ENCODE data around the gene CSNK1G2.

DNA sequence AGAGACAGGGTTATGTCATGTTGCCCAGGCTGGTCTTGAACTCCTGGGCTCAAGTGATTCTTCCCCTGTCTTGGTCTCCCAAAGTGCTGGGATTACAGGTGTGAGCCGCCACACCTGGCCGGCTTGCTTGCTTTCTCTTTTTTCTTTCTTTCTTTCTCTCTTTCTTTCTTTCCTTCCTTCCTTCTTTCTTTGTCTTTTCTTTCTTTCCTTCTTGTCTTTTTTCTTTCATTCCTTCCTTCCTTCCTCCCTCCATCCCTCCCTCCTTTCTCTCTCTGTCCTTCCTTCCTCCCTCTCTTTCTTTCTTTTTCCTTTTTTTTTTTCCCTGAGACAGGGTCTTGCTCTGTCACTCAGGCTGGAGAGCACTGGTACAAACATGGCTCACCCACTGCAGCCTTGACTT, 81.3 kb downstream of the CSNK1G2 start:
- TF ChIP-seq, protein P1, sequence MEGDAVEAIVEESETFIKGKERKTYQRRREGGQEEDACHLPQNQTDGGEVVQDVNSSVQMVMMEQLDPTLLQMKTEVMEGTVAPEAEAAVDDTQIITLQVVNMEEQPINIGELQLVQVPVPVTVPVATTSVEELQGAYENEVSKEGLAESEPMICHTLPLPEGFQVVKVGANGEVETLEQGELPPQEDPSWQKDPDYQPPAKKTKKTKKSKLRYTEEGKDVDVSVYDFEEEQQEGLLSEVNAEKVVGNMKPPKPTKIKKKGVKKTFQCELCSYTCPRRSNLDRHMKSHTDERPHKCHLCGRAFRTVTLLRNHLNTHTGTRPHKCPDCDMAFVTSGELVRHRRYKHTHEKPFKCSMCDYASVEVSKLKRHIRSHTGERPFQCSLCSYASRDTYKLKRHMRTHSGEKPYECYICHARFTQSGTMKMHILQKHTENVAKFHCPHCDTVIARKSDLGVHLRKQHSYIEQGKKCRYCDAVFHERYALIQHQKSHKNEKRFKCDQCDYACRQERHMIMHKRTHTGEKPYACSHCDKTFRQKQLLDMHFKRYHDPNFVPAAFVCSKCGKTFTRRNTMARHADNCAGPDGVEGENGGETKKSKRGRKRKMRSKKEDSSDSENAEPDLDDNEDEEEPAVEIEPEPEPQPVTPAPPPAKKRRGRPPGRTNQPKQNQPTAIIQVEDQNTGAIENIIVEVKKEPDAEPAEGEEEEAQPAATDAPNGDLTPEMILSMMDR (IDR thresholded peaks at IDR 0.05), result no peak
- no peak for TF ChIP-seq POLR2A (IDR thresholded peaks at IDR 0.05)

Measured in thyroid gland (tissue), 4 donors.